PC-9 (cell line): Measurements from ENCODE around the gene PITPNM3. TPM values are rescaled to one million over a fixed set of nuclear protein-coding genes. Genes with fewer than 3 reads are reported as not detected.

Source experiments
- BruUV-seq: library from RNA; stranded (reverse); fragments of 400-500 nt; replicated peaks from 2 replicates; lab custom pipeline; 2021; lab: Mats Ljungman, UMichigan
- CTCF ChIA-PET: fragments of 300-600 bp; sonication (Branson Sonifier 250); formaldehyde crosslinking; loops from one replicate; lab custom pipeline; 2022; ENCODE audit warnings: antibody characterized with exemption; lab: Charles Lee
- POLR2A ChIA-PET: fragments of 300-600 bp; sonication (Branson Sonifier 250); formaldehyde crosslinking; loops from one replicate; lab custom pipeline; 2022; ENCODE audit warnings: antibody characterized with exemption; ENCODE audit not compliant: unreplicated experiment; lab: Charles Lee
- DNase-seq, 2 experiments: peaks; one replicate each; pipeline versions ENCODE4 v3.0.0 to v3.0.0-alpha.2; 2015 to 2022; ENCODE audit warnings: mixed read lengths in 1 of 2
- H2AFZ ChIP-seq: fragments of 200-600 bp; sonication (generic); 2 replicates; pipeline ENCODE4 v1.8.1; 2017; ENCODE audit warnings: antibody characterized with exemption
- H3F3A ChIP-seq: fragments of 200-600 bp; sonication (generic); 2 replicates; pipeline ENCODE4 v1.8.1; 2017; ENCODE audit warnings: antibody characterized with exemption, mild to moderate bottlenecking, low read depth; ENCODE audit not compliant: insufficient read depth
- H3K27ac ChIP-seq: fragments of 200-600 bp; sonication (generic); 2 replicates; pipeline ENCODE4 v1.6.1; 2016; ENCODE audit warnings: mixed run types
- H3K27me3 ChIP-seq: fragments of 200-600 bp; sonication (generic); 2 replicates; pipeline ENCODE4 v1.6.1; 2016; ENCODE audit warnings: low read depth, mixed run types; ENCODE audit not compliant: insufficient read depth
- H3K36me3 ChIP-seq: fragments of 200-600 bp; sonication (generic); 2 replicates; pipeline ENCODE4 v1.6.1; 2016; ENCODE audit warnings: low read depth, mixed run types
- H3K4me1 ChIP-seq: fragments of 200-600 bp; sonication (generic); replicated peaks from 2 replicates; pipeline ENCODE4 v1.6.1; 2016; ENCODE audit warnings: mixed run types; ENCODE audit not compliant: insufficient read depth
- H3K4me2 ChIP-seq: fragments of 200-600 bp; sonication (generic); 2 replicates; pipeline ENCODE4 v1.6.1; 2017; ENCODE audit warnings: mixed run types
- H3K4me3 ChIP-seq: fragments of 200-600 bp; sonication (generic); 2 replicates; pipeline ENCODE4 v1.6.1; 2016; ENCODE audit warnings: mixed run types
- H3K79me2 ChIP-seq: fragments of 200-600 bp; sonication (generic); 2 replicates; pipeline ENCODE4 v1.6.1; 2017; ENCODE audit warnings: low read depth, mixed run types
- H3K9me2 ChIP-seq: fragments of 200-600 bp; sonication (generic); 2 replicates; pipeline ENCODE4 v1.8.1; 2017; ENCODE audit warnings: mild to moderate bottlenecking; ENCODE audit not compliant: insufficient read depth
- H3K9me3 ChIP-seq: fragments of 200-600 bp; sonication (generic); 2 replicates; pipeline ENCODE4 v1.8.1; 2016; ENCODE audit warnings: low read depth; ENCODE audit not compliant: insufficient read depth
- H4K20me1 ChIP-seq: fragments of 200-600 bp; sonication (generic); 2 replicates; pipeline ENCODE4 v1.8.1; 2017; ENCODE audit not compliant: insufficient read depth
- CTCF ChIP-seq: fragments of 200-600 bp; sonication (generic); conservative IDR thresholded peaks from 2 replicates; pipeline ENCODE4 v1.6.1; 2017; ENCODE audit warnings: mixed run types, antibody characterized with exemption, mild to moderate bottlenecking, moderate library complexity
- EZH2 ChIP-seq: fragments of 200-600 bp; sonication (generic); IDR thresholded peaks from 2 replicates; pipeline ENCODE4 v1.8.0; 2017; ENCODE audit warnings: antibody characterized with exemption, low read depth
- intact Hi-C: fragments of 100-400 bp; cut with micrococcal nuclease; formaldehyde crosslinking; loops from one replicate; pipeline ENCODE4 v1.10.0; 2022; ENCODE audit not compliant: unreplicated experiment
- total RNA-seq: library from RNA; stranded (reverse); gene quantifications from 2 replicates; pipeline ENCODE4 v1.2.3, GENCODE V29; 2021

Gene PITPNM3
- total RNA-seq, 1 experiment from 2014 or later: 16.9 TPM

- ChIA-PET POLR2A (no interaction called here), CTCF (no interaction called here)
- Histone ChIP-seq H3K27ac (no peak overlapping the region), H2AFZ (no peak overlapping the region), H3K4me2 (no peak overlapping the region), H3K4me1 (no peaks in the 10 kb centered on the region), H3F3A (no peaks in the 10 kb centered on the region), H3K79me2 (no peaks in the 10 kb centered on the region), H4K20me1 (no peaks in the 10 kb centered on the region), H3K27me3 (peaks cover 84% of the 10 kb centered on the region), H3K4me3 (no peak overlapping the region), H3K9me3 (no peaks in the 10 kb centered on the region), H3K36me3 (no peaks in the 10 kb centered on the region), H3K9me2 (no peaks in the 10 kb centered on the region)
- intact Hi-C loops: loop anchor here (10.0 kb wide), 1 partner anchor 1175 kb away; no protein-coding TSS in a partner anchor
- TF ChIP-seq EZH2 (no peak), CTCF (no peak)
- no TSS peak for BruUV-seq
- no peak for DNase-seq
Observed at GRCh38 chr17:6420173-6420641, 136.1 kb downstream of the PITPNM3 start.

- Histone ChIP-seq H3K79me2 (no peaks in the 10 kb centered on the region), H3K4me1 (no peaks in the 10 kb centered on the region), H3K4me3 (no peak overlapping the region), H3K9me2 (no peaks in the 10 kb centered on the region), H4K20me1 (no peaks in the 10 kb centered on the region), H3K27me3 (peaks cover 100% of the 10 kb centered on the region), H3K36me3 (no peaks in the 10 kb centered on the region), H3K27ac (no peak overlapping the region), H3F3A (no peaks in the 10 kb centered on the region), H3K9me3 (no peaks in the 10 kb centered on the region), H3K4me2 (no peak overlapping the region), H2AFZ (no peak overlapping the region)
- DNase-seq: no peak
- no TSS peak for BruUV-seq
- ChIA-PET CTCF (no interaction called here), POLR2A (no interaction called here)
- intact Hi-C loops: no loop called here
- no peak for TF ChIP-seq CTCF
- no peak for TF ChIP-seq EZH2
Observed at GRCh38 chr17:6415616-6416015, 140.7 kb downstream of the PITPNM3 start.

- H3K27ac ChIP-seq: no peak overlapping the region
- no peak overlapping the region for H2AFZ ChIP-seq
- no peaks in the 10 kb centered on the region for H3K9me2 ChIP-seq
- H3K4me1 ChIP-seq: no peaks in the 10 kb centered on the region
- DNase-seq: no peak
- H3K9me3 ChIP-seq: no peaks in the 10 kb centered on the region
- no peaks in the 10 kb centered on the region for H3K36me3 ChIP-seq
- H3F3A ChIP-seq: no peaks in the 10 kb centered on the region
- CTCF ChIA-PET: interaction anchor here (0.6 kb wide), 1 partner anchor 219 kb away, joined by 3 read pairs; no protein-coding TSS in a partner anchor
- no peaks in the 10 kb centered on the region for H3K79me2 ChIP-seq
- BruUV-seq: no TSS peak
- TF ChIP-seq CTCF: peak; percentile 71
- TF ChIP-seq EZH2: no peak
- intact Hi-C loops: no loop called here
- H3K27me3 ChIP-seq: peaks cover 100% of the 10 kb centered on the region
- no peaks in the 10 kb centered on the region for H4K20me1 ChIP-seq
- no peak overlapping the region for H3K4me2 ChIP-seq
- POLR2A ChIA-PET: no interaction called here
- H3K4me3 ChIP-seq: no peak overlapping the region
Observed at GRCh38 chr17:6413065-6413464, 143.3 kb downstream of the PITPNM3 start.
